Lower leg skin (tissue), 3 donors: ENCODE results near the gene TAS2R19.

Experiments used
- POLR2A ChIP-seq, 2 donors: fragments of 450-650 bp; IDR thresholded peaks; one replicate each; pipeline ENCODE4 v1.6.1; 2016 to 2017; ENCODE audit warnings: antibody characterized with exemption in 2 of 2, mild to moderate bottlenecking in 1 of 2, moderate library complexity in 1 of 2
- TF ChIP-seq, protein P1 (sequence below), 3 donors: fragments of 450-650 bp; IDR thresholded peaks; one replicate each; pipeline ENCODE4 v1.5.1; 2016; ENCODE audit warnings: antibody characterized with exemption in 3 of 3, mild to moderate bottlenecking in 3 of 3, moderate library complexity in 2 of 3

DNA sequence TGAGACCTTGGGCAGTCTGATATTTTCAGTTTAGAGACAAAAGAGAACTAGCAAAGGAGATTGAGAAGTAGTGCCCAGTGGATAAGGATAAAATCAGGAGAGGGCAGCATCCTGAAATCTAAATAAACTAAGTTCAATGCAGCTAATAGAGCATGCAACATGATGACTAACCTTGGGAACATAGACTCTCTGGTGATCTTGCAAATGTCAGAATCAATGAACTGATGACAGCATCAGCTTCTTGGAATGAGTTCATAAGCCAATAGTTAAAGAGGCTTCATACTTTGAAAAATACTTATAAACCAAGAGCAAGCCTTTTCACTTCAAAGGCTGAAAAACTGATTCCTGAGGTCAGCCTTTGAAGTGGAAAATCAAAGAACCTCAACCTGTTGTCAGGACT, 8.2 kb downstream of the TAS2R19 start:
- TF ChIP-seq, protein P1, sequence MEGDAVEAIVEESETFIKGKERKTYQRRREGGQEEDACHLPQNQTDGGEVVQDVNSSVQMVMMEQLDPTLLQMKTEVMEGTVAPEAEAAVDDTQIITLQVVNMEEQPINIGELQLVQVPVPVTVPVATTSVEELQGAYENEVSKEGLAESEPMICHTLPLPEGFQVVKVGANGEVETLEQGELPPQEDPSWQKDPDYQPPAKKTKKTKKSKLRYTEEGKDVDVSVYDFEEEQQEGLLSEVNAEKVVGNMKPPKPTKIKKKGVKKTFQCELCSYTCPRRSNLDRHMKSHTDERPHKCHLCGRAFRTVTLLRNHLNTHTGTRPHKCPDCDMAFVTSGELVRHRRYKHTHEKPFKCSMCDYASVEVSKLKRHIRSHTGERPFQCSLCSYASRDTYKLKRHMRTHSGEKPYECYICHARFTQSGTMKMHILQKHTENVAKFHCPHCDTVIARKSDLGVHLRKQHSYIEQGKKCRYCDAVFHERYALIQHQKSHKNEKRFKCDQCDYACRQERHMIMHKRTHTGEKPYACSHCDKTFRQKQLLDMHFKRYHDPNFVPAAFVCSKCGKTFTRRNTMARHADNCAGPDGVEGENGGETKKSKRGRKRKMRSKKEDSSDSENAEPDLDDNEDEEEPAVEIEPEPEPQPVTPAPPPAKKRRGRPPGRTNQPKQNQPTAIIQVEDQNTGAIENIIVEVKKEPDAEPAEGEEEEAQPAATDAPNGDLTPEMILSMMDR (IDR thresholded peaks at IDR 0.05), result no peak
- no peak for TF ChIP-seq POLR2A (IDR thresholded peaks at IDR 0.05)
